Type B pancreatic cell (in vitro differentiated cells): Measurements from ENCODE around the gene LSP1. TPM values are rescaled to one million over a fixed set of nuclear protein-coding genes. Genes with fewer than 3 reads are reported as not detected.
"Not testable (repeated sequence)": the region's sequence is repeated elsewhere in the genome, so short reads cannot be mapped to it uniquely, and the experiment has no call there.

ENCODE experiments used
- DNase-seq: peaks from one replicate; pipeline ENCODE4 v3.0.0; 2021; ENCODE audit warnings: mixed read lengths; ENCODE audit not compliant: unreplicated experiment; ENCODE audit errors: extremely low spot score
- H3K27ac Mint-ChIP-seq: 2 replicates; pipeline ENCODE4 v1.8.0; 2021; ENCODE audit warnings: mild to moderate bottlenecking, mixed read lengths
- H3K27me3 Mint-ChIP-seq: 2 replicates; pipeline ENCODE4 v1.8.0; 2021; ENCODE audit warnings: mixed read lengths
- H3K36me3 Mint-ChIP-seq: 2 replicates; pipeline ENCODE4 v1.8.0; 2021; ENCODE audit warnings: mixed read lengths
- H3K4me1 Mint-ChIP-seq: one replicate; pipeline ENCODE4 v1.8.0; 2021; ENCODE audit warnings: mixed read lengths; ENCODE audit not compliant: unreplicated experiment
- H3K4me3 Mint-ChIP-seq: 2 replicates; pipeline ENCODE4 v1.8.0; 2021; ENCODE audit warnings: mild to moderate bottlenecking, mixed read lengths
- H3K9me3 Mint-ChIP-seq: 2 replicates; pipeline ENCODE4 v1.8.0; 2021; ENCODE audit warnings: mixed read lengths
- total RNA-seq: library from RNA; stranded (reverse); gene quantifications from 2 replicates; pipeline ENCODE4 v1.2.1, GENCODE V29; 2021; ENCODE audit warnings: low replicate concordance
- TF ChIP-seq, protein P1 (sequence below): fragments of 200-600 bp; sonication (generic); conservative IDR thresholded peaks from 2 replicates; pipeline ENCODE4 v1.5.0; 2021; ENCODE audit warnings: antibody characterized with exemption, mild to moderate bottlenecking

LSP1 gene
- total RNA-seq, 1 donor from 2014 or later = 0.53 TPM

DNA sequence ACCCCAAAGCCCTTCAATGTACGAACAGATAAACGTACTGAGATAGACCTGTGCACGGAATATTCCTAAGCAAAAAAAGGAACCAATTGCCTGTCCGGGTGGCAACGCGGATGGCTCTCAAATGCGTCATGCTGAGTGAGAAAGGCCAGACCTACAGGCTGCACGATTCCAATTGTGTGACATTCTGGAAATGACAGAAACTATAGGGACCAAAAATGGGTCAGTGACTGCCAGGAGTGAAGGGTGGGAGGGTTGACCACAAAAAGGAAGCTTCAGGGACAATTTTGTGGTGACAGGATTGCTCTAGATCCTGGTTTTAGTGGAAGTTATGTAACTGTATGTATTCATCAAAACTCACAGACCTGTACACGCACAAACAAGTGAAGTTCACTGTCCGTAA, 42.1 kb upstream of the LSP1 start:
- DNase-seq = no peak
- H3K27ac Mint-ChIP-seq = no peak overlapping the region
- H3K4me3 Mint-ChIP-seq = no peak overlapping the region
- H3K27me3 Mint-ChIP-seq = peaks cover 14% of the 10 kb centered on the region
- TF ChIP-seq, protein P1, sequence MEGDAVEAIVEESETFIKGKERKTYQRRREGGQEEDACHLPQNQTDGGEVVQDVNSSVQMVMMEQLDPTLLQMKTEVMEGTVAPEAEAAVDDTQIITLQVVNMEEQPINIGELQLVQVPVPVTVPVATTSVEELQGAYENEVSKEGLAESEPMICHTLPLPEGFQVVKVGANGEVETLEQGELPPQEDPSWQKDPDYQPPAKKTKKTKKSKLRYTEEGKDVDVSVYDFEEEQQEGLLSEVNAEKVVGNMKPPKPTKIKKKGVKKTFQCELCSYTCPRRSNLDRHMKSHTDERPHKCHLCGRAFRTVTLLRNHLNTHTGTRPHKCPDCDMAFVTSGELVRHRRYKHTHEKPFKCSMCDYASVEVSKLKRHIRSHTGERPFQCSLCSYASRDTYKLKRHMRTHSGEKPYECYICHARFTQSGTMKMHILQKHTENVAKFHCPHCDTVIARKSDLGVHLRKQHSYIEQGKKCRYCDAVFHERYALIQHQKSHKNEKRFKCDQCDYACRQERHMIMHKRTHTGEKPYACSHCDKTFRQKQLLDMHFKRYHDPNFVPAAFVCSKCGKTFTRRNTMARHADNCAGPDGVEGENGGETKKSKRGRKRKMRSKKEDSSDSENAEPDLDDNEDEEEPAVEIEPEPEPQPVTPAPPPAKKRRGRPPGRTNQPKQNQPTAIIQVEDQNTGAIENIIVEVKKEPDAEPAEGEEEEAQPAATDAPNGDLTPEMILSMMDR = no peak
- no peaks in the 10 kb centered on the region for H3K4me1 Mint-ChIP-seq
- no peaks in the 10 kb centered on the region for H3K36me3 Mint-ChIP-seq
- peaks cover 5% of the 10 kb centered on the region for H3K9me3 Mint-ChIP-seq

- H3K27ac Mint-ChIP-seq = no peak overlapping the region
These were observed 40.6 kb upstream of the LSP1 start for GRCh38 chr11:1812274-1812673.

GRCh38 chr11:1812801-1813200, 40.1 kb upstream of the LSP1 start:
- TF ChIP-seq, protein P1 = no peak
- no peaks in the 10 kb centered on the region for H3K36me3 Mint-ChIP-seq
- no peak overlapping the region for H3K4me3 Mint-ChIP-seq
- H3K9me3 Mint-ChIP-seq = peaks cover 10% of the 10 kb centered on the region
- no peak overlapping the region for H3K27ac Mint-ChIP-seq
- no peak for DNase-seq
- peaks cover 18% of the 10 kb centered on the region for H3K27me3 Mint-ChIP-seq
- H3K4me1 Mint-ChIP-seq = no peaks in the 10 kb centered on the region

More at GRCh38 chr11:1812274-1812673, 40.6 kb upstream of the LSP1 start:
- no peak overlapping the region for H3K4me3 Mint-ChIP-seq
- H3K4me1 Mint-ChIP-seq = no peaks in the 10 kb centered on the region
- H3K9me3 Mint-ChIP-seq = peaks cover 7% of the 10 kb centered on the region
- TF ChIP-seq, protein P1 = no peak
- peaks cover 17% of the 10 kb centered on the region for H3K27me3 Mint-ChIP-seq
- no peaks in the 10 kb centered on the region for H3K36me3 Mint-ChIP-seq
- DNase-seq = no peak

DNA sequence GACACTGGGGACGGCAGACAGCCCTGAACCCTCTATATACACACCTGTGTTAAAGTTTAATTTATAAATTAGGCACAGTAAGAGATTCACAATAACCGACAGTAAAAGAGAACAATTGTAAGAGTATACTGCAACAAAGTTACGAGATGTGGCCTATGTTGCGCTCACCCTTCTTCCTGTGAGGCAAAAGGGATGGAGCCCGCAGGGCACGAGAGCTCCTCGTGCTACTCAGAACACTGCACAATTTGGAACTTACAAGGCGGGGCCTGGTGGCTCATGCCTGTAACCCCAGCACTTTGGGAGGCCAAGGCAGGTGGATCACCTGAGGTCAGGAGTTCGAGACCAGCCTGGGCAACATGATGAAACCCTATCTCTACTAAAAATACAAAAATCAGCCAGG, 39.5 kb upstream of the LSP1 start:
- not testable (repeated sequence) for H3K4me1 Mint-ChIP-seq, H3K36me3 Mint-ChIP-seq, DNase-seq, H3K9me3 Mint-ChIP-seq, H3K27ac Mint-ChIP-seq, H3K4me3 Mint-ChIP-seq
- H3K27me3 Mint-ChIP-seq = peaks cover 18% of the 10 kb centered on the region

GRCh38 chr11:1814691-1815090, 38.2 kb upstream of the LSP1 start:
- Mint-ChIP-seq H3K4me1 (no peaks in the 10 kb centered on the region), H3K27ac (no peak overlapping the region), H3K9me3 (peaks cover 10% of the 10 kb centered on the region), H3K27me3 (peaks cover 16% of the 10 kb centered on the region), H3K36me3 (no peaks in the 10 kb centered on the region), H3K4me3 (no peak overlapping the region)
- DNase-seq = no peak
- TF ChIP-seq, protein P1 = no peak

GRCh38 chr11:1815311-1815710, 37.6 kb upstream of the LSP1 start:
- H3K4me1 Mint-ChIP-seq = no peaks in the 10 kb centered on the region
- no peak for DNase-seq
- TF ChIP-seq, protein P1 = no peak
- H3K36me3 Mint-ChIP-seq = no peaks in the 10 kb centered on the region
- peaks cover 10% of the 10 kb centered on the region for H3K9me3 Mint-ChIP-seq
- H3K27me3 Mint-ChIP-seq = peaks cover 14% of the 10 kb centered on the region
- no peak overlapping the region for H3K27ac Mint-ChIP-seq
- H3K4me3 Mint-ChIP-seq = no peak overlapping the region
